Stimulated activated naive CD8-positive, alpha-beta T cell treated with anti-CD3 and anti-CD28 coated beads, Interleukin-15, amount 100 ng/mL, for 72 hours (primary cell): ENCODE results near the gene ZNF488.

Experiments
- ATAC-seq: fragments of 150-1000 bp; cut with Tn5 transposase; 2 replicates; pipeline ENCODE4 v1.10.0; 2021; ENCODE audit warnings: mild to moderate bottlenecking, moderate library complexity
- DNase-seq, 2 donors: peaks; one replicate each; pipeline ENCODE4 v3.0.0; 2021 to 2022
- H3K27ac Mint-ChIP-seq, 2 donors: one replicate each; pipeline ENCODE4 v1.8.0; 2022; ENCODE audit warnings: mild to moderate bottlenecking in 2 of 2, mixed read lengths in 2 of 2, moderate library complexity in 2 of 2
- H3K27me3 Mint-ChIP-seq: one replicate; pipeline ENCODE4 v1.8.0; 2022; ENCODE audit warnings: mixed read lengths
- H3K4me1 Mint-ChIP-seq: one replicate; pipeline ENCODE4 v1.8.0; 2022; ENCODE audit warnings: mild to moderate bottlenecking, mixed read lengths
- H3K4me3 Mint-ChIP-seq, 2 donors: one replicate each; pipeline ENCODE4 v1.8.0; 2022; ENCODE audit warnings: mild to moderate bottlenecking in 2 of 2, mixed read lengths in 2 of 2, moderate library complexity in 1 of 2
- H3K9me3 Mint-ChIP-seq, 2 donors: one replicate each; pipeline ENCODE4 v1.8.0; 2022; ENCODE audit warnings: mixed read lengths in 2 of 2

The ZNF488 gene

DNA sequence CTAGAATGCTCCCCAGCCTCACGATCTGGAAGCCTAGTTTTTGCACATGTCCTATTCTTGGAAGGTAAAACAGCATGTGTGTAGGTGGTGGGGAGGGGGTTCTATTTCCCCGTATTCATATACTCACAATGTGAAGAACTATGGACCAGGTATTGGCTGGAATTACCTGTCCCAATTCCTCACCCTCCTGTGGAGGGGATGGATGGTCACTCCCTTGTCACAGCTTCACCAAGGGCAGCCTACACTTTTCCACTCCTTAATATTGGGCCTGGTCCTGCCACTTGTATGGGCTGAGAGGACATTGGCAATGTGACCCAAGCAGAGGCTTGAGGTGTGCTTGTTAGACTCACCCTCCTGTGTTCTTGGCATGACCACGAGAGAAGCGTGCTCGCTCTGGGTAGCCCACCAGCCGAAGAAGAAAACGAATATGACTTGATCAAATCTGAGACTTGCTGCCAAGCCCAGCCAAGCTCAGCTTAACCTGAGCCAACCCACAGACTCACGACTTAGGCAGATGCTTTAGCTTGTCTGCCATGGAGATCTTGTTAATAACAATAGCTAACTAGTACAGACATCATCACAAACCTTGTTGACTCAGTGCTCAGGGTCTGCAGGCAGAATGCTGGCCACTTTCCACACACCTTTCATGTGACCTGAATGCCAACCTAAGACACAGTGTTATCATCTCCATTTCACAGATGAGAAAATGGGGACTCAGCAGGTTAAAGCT lies 17.2 kb downstream of the ZNF488 start:
- H3K27me3 Mint-ChIP-seq: no peaks in the 10 kb centered on the region
- H3K9me3 Mint-ChIP-seq: no peaks in the 10 kb centered on the region
- no peaks in the 10 kb centered on the region for H3K4me1 Mint-ChIP-seq
- H3K4me3 Mint-ChIP-seq: no peak overlapping the region
- no peak overlapping the region for H3K27ac Mint-ChIP-seq
- ATAC-seq (no peak), DNase-seq (peak in 1 of 2 donors; percentile 2)

- no peak for ATAC-seq
Measured at GRCh38 chr10:47366181-47366631, 17.9 kb downstream of the ZNF488 start.

GRCh38 chr10:47365431-47366180 lies 18.5 kb downstream of the ZNF488 start:
- Mint-ChIP-seq H3K4me1 (no peaks in the 10 kb centered on the region), H3K27ac (no peak overlapping the region), H3K9me3 (no peaks in the 10 kb centered on the region), H3K27me3 (no peaks in the 10 kb centered on the region), H3K4me3 (no peak overlapping the region)
- ATAC-seq: no peak
- no peak for DNase-seq

More at GRCh38 chr10:47366181-47366631, 17.9 kb downstream of the ZNF488 start:
- DNase-seq: no peak
- no peaks in the 10 kb centered on the region for H3K9me3 Mint-ChIP-seq
- H3K27ac Mint-ChIP-seq: no peak overlapping the region
- no peak overlapping the region for H3K4me3 Mint-ChIP-seq
- no peaks in the 10 kb centered on the region for H3K27me3 Mint-ChIP-seq
- H3K4me1 Mint-ChIP-seq: no peaks in the 10 kb centered on the region

DNA sequence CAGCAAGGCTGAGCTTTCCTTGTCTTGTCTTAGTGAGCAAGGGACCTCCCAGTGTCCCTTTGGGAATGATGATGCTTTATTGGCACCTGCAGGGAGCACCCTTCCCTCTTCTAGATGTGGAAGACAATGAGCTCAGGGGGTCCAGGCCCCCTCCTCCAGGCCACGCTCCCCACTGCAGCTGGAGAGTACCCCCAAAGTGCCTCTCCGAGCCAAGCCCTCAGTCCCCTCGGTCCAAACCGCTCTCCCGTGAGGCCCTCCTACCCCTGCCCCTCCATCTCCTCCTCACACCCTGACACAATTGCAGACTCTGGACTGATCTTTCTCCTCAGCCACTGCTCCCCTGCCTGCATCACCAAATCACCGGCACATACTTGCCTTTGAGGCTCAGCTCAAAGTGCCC lies 19.2 kb downstream of the ZNF488 start:
- H3K27me3 Mint-ChIP-seq: no peaks in the 10 kb centered on the region
- ATAC-seq (no peak), DNase-seq (no peak)
- no peak overlapping the region for H3K4me3 Mint-ChIP-seq
- no peaks in the 10 kb centered on the region for H3K9me3 Mint-ChIP-seq
- H3K27ac Mint-ChIP-seq: no peak overlapping the region
- H3K4me1 Mint-ChIP-seq: no peaks in the 10 kb centered on the region

- Mint-ChIP-seq H3K4me3 (no peak overlapping the region), H3K4me1 (no peaks in the 10 kb centered on the region), H3K27ac (no peak overlapping the region), H3K27me3 (no peaks in the 10 kb centered on the region), H3K9me3 (no peaks in the 10 kb centered on the region)
- DNase-seq: no peak
- ATAC-seq: no peak
Measured at GRCh38 chr10:47364366-47364765, 19.7 kb downstream of the ZNF488 start.

DNA sequence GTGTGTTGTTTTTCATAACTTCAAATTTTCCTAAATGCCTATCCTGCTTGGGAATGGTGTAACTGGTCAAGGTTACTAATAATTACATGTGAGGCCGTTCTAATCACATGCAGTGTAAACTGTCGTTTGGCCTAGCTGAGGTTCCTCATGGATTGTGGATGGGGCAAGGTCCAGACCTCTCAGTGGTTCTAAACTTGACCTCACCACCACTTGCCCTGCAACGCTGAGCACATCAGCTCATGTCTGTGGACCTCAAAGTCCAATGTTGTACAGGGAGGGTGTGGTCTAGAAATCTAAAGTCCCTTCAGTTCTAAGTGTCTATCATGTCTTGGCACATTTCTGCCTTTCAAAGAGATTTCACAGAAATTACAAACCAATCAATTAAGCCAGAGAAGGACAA lies 20.3 kb downstream of the ZNF488 start:
- Mint-ChIP-seq H3K9me3 (no peaks in the 10 kb centered on the region), H3K27me3 (no peaks in the 10 kb centered on the region), H3K4me1 (no peaks in the 10 kb centered on the region), H3K4me3 (no peak overlapping the region), H3K27ac (no peak overlapping the region)
- DNase-seq (no peak), ATAC-seq (no peak)

- Mint-ChIP-seq H3K4me1 (no peaks in the 10 kb centered on the region), H3K4me3 (no peak overlapping the region), H3K9me3 (no peaks in the 10 kb centered on the region), H3K27me3 (no peaks in the 10 kb centered on the region), H3K27ac (no peak overlapping the region)
- DNase-seq (no peak), ATAC-seq (no peak)
Measured at GRCh38 chr10:47362199-47362598, 21.9 kb downstream of the ZNF488 start.

GRCh38 chr10:47361293-47361692 lies 22.8 kb downstream of the ZNF488 start:
- no peak overlapping the region for H3K4me3 Mint-ChIP-seq
- H3K27ac Mint-ChIP-seq: no peak overlapping the region
- H3K4me1 Mint-ChIP-seq: no peaks in the 10 kb centered on the region
- no peaks in the 10 kb centered on the region for H3K27me3 Mint-ChIP-seq
- DNase-seq (no peak), ATAC-seq (no peak)
- H3K9me3 Mint-ChIP-seq: no peaks in the 10 kb centered on the region

GRCh38 chr10:47360419-47361040 lies 23.6 kb downstream of the ZNF488 start:
- ATAC-seq (peak; percentile 37), DNase-seq (no peak)
- Mint-ChIP-seq H3K27me3 (no peaks in the 10 kb centered on the region), H3K4me3 (no peak overlapping the region), H3K4me1 (no peaks in the 10 kb centered on the region), H3K27ac (no peak overlapping the region), H3K9me3 (no peaks in the 10 kb centered on the region)

GRCh38 chr10:47359626-47360418 lies 24.3 kb downstream of the ZNF488 start:
- no peak overlapping the region for H3K4me3 Mint-ChIP-seq
- H3K27me3 Mint-ChIP-seq: no peaks in the 10 kb centered on the region
- no peak for ATAC-seq

DNA sequence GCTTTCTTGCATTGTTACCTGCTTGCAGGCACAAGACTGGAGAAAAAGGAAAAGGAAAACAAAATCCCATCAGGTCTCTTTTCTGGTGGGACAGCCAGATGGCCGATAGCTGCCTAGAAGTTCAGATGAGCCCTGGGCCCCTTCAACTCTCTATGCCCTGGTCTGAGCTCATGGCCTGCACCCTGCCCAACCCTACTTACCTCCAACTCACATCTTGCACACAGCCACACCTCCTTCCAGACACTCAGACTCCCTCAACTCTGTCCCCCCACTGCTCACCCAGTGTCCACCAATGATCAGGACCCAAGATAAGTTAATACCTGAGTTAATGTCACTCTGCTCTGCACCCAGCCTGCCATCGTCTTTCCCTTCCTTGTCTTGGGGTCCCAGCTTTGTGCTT lies 25.0 kb downstream of the ZNF488 start:
- ATAC-seq (no peak), DNase-seq (no peak)
- Mint-ChIP-seq H3K4me1 (no peaks in the 10 kb centered on the region), H3K4me3 (no peak overlapping the region), H3K9me3 (no peaks in the 10 kb centered on the region), H3K27ac (no peak overlapping the region), H3K27me3 (no peaks in the 10 kb centered on the region)

More at GRCh38 chr10:47359626-47360418, 24.3 kb downstream of the ZNF488 start:
- Mint-ChIP-seq H3K4me1 (no peaks in the 10 kb centered on the region), H3K27ac (no peak overlapping the region), H3K9me3 (no peaks in the 10 kb centered on the region)
- DNase-seq: no peak

DNA sequence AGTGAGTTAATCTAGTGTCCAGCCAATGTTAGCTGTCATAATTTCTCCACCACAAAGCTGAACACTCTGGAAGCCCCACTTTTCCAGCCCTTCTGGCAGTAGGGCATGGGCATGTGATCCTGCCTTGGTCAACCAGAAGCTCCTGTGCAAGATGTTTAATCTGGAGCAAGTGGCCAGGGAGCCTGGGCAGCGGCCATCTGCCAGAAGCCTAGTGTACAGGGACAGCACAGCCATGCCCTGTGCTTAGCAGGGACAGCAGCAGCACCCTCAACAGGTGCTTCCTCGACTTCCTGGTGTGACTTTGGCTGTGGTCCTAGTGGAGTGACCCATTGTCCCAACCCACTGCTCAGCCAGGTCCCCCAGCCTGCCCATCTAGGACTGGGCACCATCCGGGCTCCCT lies 25.6 kb downstream of the ZNF488 start:
- Mint-ChIP-seq H3K27ac (no peak overlapping the region), H3K4me3 (no peak overlapping the region)

DNA sequence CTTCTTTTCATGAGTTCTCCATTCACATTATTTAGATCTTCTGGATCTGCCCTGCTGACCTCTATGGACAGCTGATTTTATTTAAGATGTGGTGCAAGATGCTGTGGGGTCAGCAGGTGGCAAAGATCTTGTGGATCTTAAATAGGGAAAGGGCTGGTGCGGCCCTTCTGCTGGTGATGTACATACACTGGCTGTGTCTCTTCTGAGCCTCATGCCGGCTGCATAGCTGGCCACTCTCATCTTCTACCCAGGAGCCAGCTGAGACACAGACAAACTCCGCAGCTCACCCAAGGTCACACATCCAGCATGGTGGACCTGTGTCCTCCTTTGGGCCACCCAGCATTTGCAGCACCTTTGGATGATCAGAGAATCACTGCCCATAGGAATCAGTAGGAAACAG lies 26.2 kb downstream of the ZNF488 start:
- no peak overlapping the region for H3K27ac Mint-ChIP-seq
- DNase-seq: no peak
- no peaks in the 10 kb centered on the region for H3K4me1 Mint-ChIP-seq
- no peaks in the 10 kb centered on the region for H3K9me3 Mint-ChIP-seq
- no peak for ATAC-seq
- no peaks in the 10 kb centered on the region for H3K27me3 Mint-ChIP-seq
- no peak overlapping the region for H3K4me3 Mint-ChIP-seq

More for the DNA sequence above, 25.6 kb downstream of the ZNF488 start:
- Mint-ChIP-seq H3K9me3 (no peaks in the 10 kb centered on the region), H3K4me1 (no peaks in the 10 kb centered on the region), H3K27me3 (no peaks in the 10 kb centered on the region)
- no peak for ATAC-seq
- DNase-seq: no peak

DNA sequence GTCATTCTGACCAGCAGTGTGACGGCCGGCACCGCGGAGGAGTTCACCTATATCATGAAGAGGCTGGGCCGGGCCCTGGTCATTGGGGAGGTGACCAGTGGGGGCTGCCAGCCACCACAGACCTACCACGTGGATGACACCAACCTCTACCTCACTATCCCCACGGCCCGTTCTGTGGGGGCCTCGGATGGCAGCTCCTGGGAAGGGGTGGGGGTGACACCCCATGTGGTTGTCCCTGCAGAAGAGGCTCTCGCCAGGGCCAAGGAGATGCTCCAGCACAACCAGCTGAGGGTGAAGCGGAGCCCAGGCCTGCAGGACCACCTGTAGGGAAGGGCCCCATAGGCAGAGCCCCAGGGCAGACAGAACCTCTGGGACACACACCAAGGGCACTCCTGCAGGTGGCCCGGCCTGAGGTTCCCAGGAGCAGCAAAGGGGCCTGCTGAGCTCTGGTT lies 26.9 kb downstream of the ZNF488 start:
- Mint-ChIP-seq H3K4me3 (no peak overlapping the region), H3K4me1 (no peaks in the 10 kb centered on the region), H3K27me3 (no peaks in the 10 kb centered on the region), H3K9me3 (no peaks in the 10 kb centered on the region), H3K27ac (no peak overlapping the region)
- ATAC-seq (no peak), DNase-seq (no peak)

- Mint-ChIP-seq H3K27me3 (no peaks in the 10 kb centered on the region), H3K27ac (no peak overlapping the region), H3K9me3 (no peaks in the 10 kb centered on the region), H3K4me3 (no peak overlapping the region), H3K4me1 (no peaks in the 10 kb centered on the region)
- ATAC-seq: no peak
- no peak for DNase-seq
Measured at GRCh38 chr10:47356708-47357107, 27.4 kb downstream of the ZNF488 start.
